ENCODE measurements around the gene MALSU1. TPM values are rescaled to one million over a fixed set of nuclear protein-coding genes. Genes with fewer than 3 reads are reported as not detected.
A peak's percentile ranks its signal among the peaks of the same experiment; 100 is the strongest.

The MALSU1 gene
- total RNA-seq, 4 donors from 2014 or later, result 76.1 to 211 (median 95.7) TPM

GRCh38 chr7:23349484-23350157 lies 50.5 kb downstream of the MALSU1 start:
- H3K4me3 ChIP-seq (replicated peaks in 1 of 3), result no peak overlapping the region
- no peaks in the 10 kb centered on the region for H3K36me3 ChIP-seq
- no peaks in the 10 kb centered on the region for H3K27me3 ChIP-seq
- intact Hi-C loops (cut with DNase I), result no loop called here
- DNase-seq, result no peak
- WGBS, 2 donors, result 69 to 73% methylated on average over 7 of the region's 7 CpGs
- no peak overlapping the region for H3K27ac ChIP-seq
- TF ChIP-seq POLR2A (IDR thresholded peaks at IDR 0.05) (no peak), CTCF (IDR thresholded peaks at IDR 0.05) (no peak)
- peaks cover 31 to 48% of the 10 kb centered on the region in 2 donors for H3K4me1 ChIP-seq
- H3K9me3 ChIP-seq, result no peaks in the 10 kb centered on the region

- H3K4me3 ChIP-seq (replicated peaks in 1 of 3), result no peak overlapping the region
- no peaks in the 10 kb centered on the region for H3K27me3 ChIP-seq
- TF ChIP-seq CTCF (IDR thresholded peaks at IDR 0.05), result no peak
- no peak for TF ChIP-seq POLR2A (IDR thresholded peaks at IDR 0.05)
- intact Hi-C loops (cut with DNase I), result no loop called here
- H3K36me3 ChIP-seq, result no peaks in the 10 kb centered on the region
- no peak for DNase-seq
- WGBS, 2 donors, result 92 to 97% methylated on average over 2 of the region's 2 CpGs
- peaks cover 31 to 43% of the 10 kb centered on the region in 2 donors for H3K4me1 ChIP-seq
- H3K27ac ChIP-seq, result no peak overlapping the region
- H3K9me3 ChIP-seq, result no peaks in the 10 kb centered on the region
Observed at GRCh38 chr7:23350466-23350865, 51.3 kb downstream of the MALSU1 start.

GRCh38 chr7:23353172-23353571 lies 54.0 kb downstream of the MALSU1 start:
- intact Hi-C loops (cut with DNase I), result no loop called here
- 37 to 42% methylated on average over 5 of the region's 5 CpGs for WGBS, 2 donors

GRCh38 chr7:23356168-23356567 lies 57.0 kb downstream of the MALSU1 start:
- no peaks in the 10 kb centered on the region for H3K9me3 ChIP-seq
- intact Hi-C loops (cut with DNase I), result no loop called here
- no peaks in the 10 kb centered on the region for H3K27me3 ChIP-seq
- WGBS, 2 donors, result 59 to 89% methylated on average over 3 of the region's 3 CpGs
- no peak for TF ChIP-seq POLR2A (IDR thresholded peaks at IDR 0.05)
- TF ChIP-seq CTCF (IDR thresholded peaks at IDR 0.05), result no peak
- peaks cover 18 to 19% of the 10 kb centered on the region in 2 donors for H3K4me1 ChIP-seq
- H3K36me3 ChIP-seq, result no peaks in the 10 kb centered on the region
- H3K4me3 ChIP-seq (replicated peaks in 1 of 3), result no peak overlapping the region
- no peak overlapping the region for H3K27ac ChIP-seq
- no peak for DNase-seq

More at GRCh38 chr7:23353172-23353571, 54.0 kb downstream of the MALSU1 start:
- Histone ChIP-seq H3K27ac (peak overlapping the region; percentile 72 to 77 (median 77)), H3K4me3 (replicated peaks in 1 of 3) (no peak overlapping the region), H3K9me3 (no peaks in the 10 kb centered on the region), H3K4me1 (peaks cover 19 to 28% of the 10 kb centered on the region in 2 donors), H3K27me3 (no peaks in the 10 kb centered on the region), H3K36me3 (no peaks in the 10 kb centered on the region)
- TF ChIP-seq POLR2A (IDR thresholded peaks at IDR 0.05) (no peak), CTCF (IDR thresholded peaks at IDR 0.05) (no peak)
- DNase-seq, result peak; percentile 72 to 76

GRCh38 chr7:23356726-23357125 lies 57.6 kb downstream of the MALSU1 start:
- H3K9me3 ChIP-seq, result no peaks in the 10 kb centered on the region
- peak overlapping the region in 1 of 3 donors; percentile 4 for H3K27ac ChIP-seq
- DNase-seq, result no peak
- H3K4me1 ChIP-seq, result peaks cover 18 to 19% of the 10 kb centered on the region in 2 donors
- H3K27me3 ChIP-seq, result no peaks in the 10 kb centered on the region
- intact Hi-C loops (cut with DNase I), result no loop called here
- no peaks in the 10 kb centered on the region for H3K36me3 ChIP-seq
- no peak overlapping the region for H3K4me3 ChIP-seq (replicated peaks in 1 of 3)
- WGBS, 2 donors, result 68 to 78% methylated on average over 3 of the region's 3 CpGs
- TF ChIP-seq CTCF (IDR thresholded peaks at IDR 0.05) (no peak), POLR2A (IDR thresholded peaks at IDR 0.05) (no peak)

Data from thyroid gland (tissue), 4 donors.